Measurements from ENCODE around the gene POC5.

Gene POC5

DNA sequence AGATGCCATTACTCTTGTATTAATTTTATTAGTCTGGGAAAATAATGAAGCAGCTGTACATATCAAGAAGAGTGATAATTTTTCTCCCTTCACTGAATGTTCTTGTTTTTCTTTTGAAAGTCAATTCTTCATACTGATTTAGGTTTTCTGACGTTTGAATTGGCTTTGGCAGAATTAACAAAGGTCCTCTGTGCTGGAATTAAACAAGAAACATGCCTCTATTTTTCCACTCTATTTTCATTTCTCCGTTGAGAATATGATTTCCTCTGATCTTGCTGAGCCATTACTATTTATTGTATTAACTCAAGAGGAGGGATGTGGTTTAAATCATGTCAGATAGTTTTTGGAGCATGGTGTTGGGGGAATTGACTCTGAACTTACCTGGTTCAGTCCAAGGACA lies 63.7 kb downstream of the POC5 start:
- no peak for DNase-seq (ENCODE audit: low read depth in 2 of 2)

GRCh38 chr5:75651575-75652238 lies 65.5 kb downstream of the POC5 start:
- no peak for DNase-seq (ENCODE audit: low read depth in 2 of 2)
- no peak for TF ChIP-seq CTCF (IDR thresholded peaks at IDR 0.05; ENCODE audit: low read depth, low read length)
- no peak overlapping the region for H3K4me3 ChIP-seq (replicated peaks in 1 of 2; ENCODE audit: low read depth in 2 of 2, low read length in 2 of 2)

More for the DNA sequence above, 63.7 kb downstream of the POC5 start:
- H3K4me3 ChIP-seq (replicated peaks in 1 of 2; ENCODE audit: low read depth in 2 of 2, low read length in 2 of 2): no peak overlapping the region
- TF ChIP-seq CTCF (IDR thresholded peaks at IDR 0.05; ENCODE audit: low read depth, low read length): no peak

DNA sequence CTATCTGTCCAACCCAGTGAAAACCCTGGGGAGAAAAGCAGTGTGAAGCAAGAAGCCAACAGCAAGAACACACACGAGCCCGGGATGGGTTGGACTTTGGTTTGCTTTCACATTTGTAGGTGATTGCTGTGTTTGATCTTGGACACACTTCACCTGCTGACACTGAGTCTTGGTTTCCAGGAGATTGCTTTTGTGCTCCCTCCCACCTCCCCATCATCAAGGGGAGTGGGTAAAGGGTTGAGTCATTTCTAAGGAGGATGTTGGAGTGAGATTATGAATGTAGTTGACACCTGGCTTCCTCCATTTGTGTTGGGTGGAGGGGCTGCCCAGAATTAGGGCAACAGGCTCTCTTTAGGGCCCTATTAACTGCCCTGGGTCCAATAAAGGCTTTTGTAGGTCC lies 68.5 kb downstream of the POC5 start:
- no peak for TF ChIP-seq CTCF (IDR thresholded peaks at IDR 0.05; ENCODE audit: low read depth, low read length)
- DNase-seq (ENCODE audit: low read depth in 2 of 2): no peak
- H3K4me3 ChIP-seq (replicated peaks in 1 of 2; ENCODE audit: low read depth in 2 of 2, low read length in 2 of 2): no peak overlapping the region

DNA sequence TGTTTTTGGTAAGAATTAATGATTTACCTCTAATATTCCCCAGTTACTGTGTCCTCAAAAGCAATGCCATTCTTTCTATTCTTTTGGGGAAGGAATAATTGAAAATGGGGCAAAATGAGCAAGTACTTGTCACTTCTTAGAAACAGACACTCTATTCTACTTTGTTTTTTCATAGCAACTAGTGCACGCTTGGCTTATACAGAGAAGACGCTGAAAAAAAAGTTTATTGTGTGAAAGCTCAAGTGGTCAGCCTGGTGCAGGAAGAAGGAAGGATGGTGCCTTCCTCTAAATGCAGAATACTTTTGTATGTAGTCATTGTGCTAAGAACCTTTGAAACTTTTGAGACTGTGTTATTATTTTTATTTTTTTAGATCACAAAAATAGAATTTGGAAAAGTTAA lies 76.4 kb downstream of the POC5 start:
- H3K4me3 ChIP-seq (replicated peaks in 1 of 2; ENCODE audit: low read depth in 2 of 2, low read length in 2 of 2): no peak overlapping the region
- peak; percentile 20 to 21 for DNase-seq (ENCODE audit: low read depth in 2 of 2)
- no peak for TF ChIP-seq CTCF (IDR thresholded peaks at IDR 0.05; ENCODE audit: low read depth, low read length)

DNA sequence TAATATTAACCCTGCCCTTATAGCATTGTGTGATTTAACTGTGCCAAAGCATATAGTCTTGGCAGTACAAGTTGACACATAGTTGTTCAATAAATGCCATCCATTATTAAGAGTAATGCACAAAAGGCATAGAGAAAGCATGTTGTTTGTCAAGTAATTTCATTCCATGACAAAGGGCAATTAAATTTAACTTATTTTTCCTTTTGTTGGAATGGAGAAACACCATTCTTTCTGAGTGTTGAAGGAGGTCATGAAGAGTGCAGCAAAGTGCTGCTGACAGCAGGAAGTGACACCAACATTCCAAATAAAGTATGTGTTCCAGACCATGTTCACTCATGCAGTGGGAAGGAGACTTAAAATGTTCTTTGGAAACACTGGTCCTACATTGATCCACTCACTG lies 76.8 kb downstream of the POC5 start:
- TF ChIP-seq CTCF (IDR thresholded peaks at IDR 0.05; ENCODE audit: low read depth, low read length): no peak
- peak; percentile 87 to 91 for DNase-seq (ENCODE audit: low read depth in 2 of 2)
- H3K4me3 ChIP-seq (replicated peaks in 1 of 2; ENCODE audit: low read depth in 2 of 2, low read length in 2 of 2): no peak overlapping the region

GRCh38 chr5:75639535-75640311 lies 77.5 kb downstream of the POC5 start:
- H3K4me3 ChIP-seq (replicated peaks in 1 of 2; ENCODE audit: low read depth in 2 of 2, low read length in 2 of 2): no peak overlapping the region
- no peak for DNase-seq (ENCODE audit: low read depth in 2 of 2)
- TF ChIP-seq CTCF (IDR thresholded peaks at IDR 0.05; ENCODE audit: low read depth, low read length): no peak

Measured in cardiac fibroblast (primary cell).